ENCODE results near the gene ZNF423.

GRCh38 chr16:49576173-49576494 lies 279.8 kb downstream of the ZNF423 start:
- TF ChIP-seq CTCF (IDR thresholded peaks at IDR 0.05; ENCODE audit: low read depth, low read length, poor library complexity, severe bottlenecking) (no peak), EZH2phosphoT487 (IDR thresholded peaks at IDR 0.05; ENCODE audit: borderline replicate concordance, low read length) (no peak)

Data from DOHH2 (cell line).